Colonic mucosa (tissue), 4 donors: ENCODE measurements around the gene CHMP5. TPM values are rescaled to one million over a fixed set of nuclear protein-coding genes. Genes with fewer than 3 reads are reported as not detected.

Experiments
- DNase-seq: peaks from one replicate; pipeline ENCODE4 v3.0.0-alpha.2; 2020
- H3K27ac ChIP-seq: fragments of 200-600 bp; one replicate; pipeline ENCODE4 v1.8.0; 2021
- H3K27me3 ChIP-seq: fragments of 200-600 bp; one replicate; pipeline ENCODE4 v1.8.0; 2021
- H3K36me3 ChIP-seq: fragments of 200-600 bp; one replicate; pipeline ENCODE4 v1.8.0; 2021
- H3K4me1 ChIP-seq: fragments of 200-600 bp; one replicate; pipeline ENCODE4 v1.8.0; 2021; ENCODE audit warnings: mild to moderate bottlenecking
- H3K4me3 ChIP-seq: fragments of 200-600 bp; one replicate; pipeline ENCODE4 v1.8.0; 2021
- H3K9ac ChIP-seq, 2 donors: one replicate each; pipeline ENCODE4 v1.7.0; 2013; ENCODE audit warnings: control low read depth in 2 of 2, low read depth in 2 of 2, low read length in 2 of 2
- H3K9me3 ChIP-seq: fragments of 200-600 bp; one replicate; pipeline ENCODE4 v1.8.0; 2021
- intact Hi-C: fragments of 100-400 bp; cut with DNase I; formaldehyde crosslinking; loops from one replicate; pipeline ENCODE4 v1.14.1; 2022
- total RNA-seq, 2 donors: library from RNA; stranded (reverse); fragmentation: NEBNext Ultra II Directional in 1 of 2; extraction: Animal tissue kit (Norgen Biotek cat#: 25700) in 1 of 2; gene quantifications; one replicate each; pipeline ENCODE4 v1.2.1, GENCODE V29; 2021
- TF ChIP-seq, protein P1 (sequence below): fragments of 200-600 bp; IDR thresholded peaks from one replicate; pipeline ENCODE4 v1.8.0; 2022; ENCODE audit warnings: antibody characterized with exemption, mild to moderate bottlenecking
- donor health status: healthy.
- donor health status: DM: no; HTN: no; CAD: no.
- donor health status: DM: no; HTN: no; CAD: no.

Gene CHMP5
- 10 to 100 TPM; 60.3 to 97.0 TPM for total RNA-seq

DNA sequence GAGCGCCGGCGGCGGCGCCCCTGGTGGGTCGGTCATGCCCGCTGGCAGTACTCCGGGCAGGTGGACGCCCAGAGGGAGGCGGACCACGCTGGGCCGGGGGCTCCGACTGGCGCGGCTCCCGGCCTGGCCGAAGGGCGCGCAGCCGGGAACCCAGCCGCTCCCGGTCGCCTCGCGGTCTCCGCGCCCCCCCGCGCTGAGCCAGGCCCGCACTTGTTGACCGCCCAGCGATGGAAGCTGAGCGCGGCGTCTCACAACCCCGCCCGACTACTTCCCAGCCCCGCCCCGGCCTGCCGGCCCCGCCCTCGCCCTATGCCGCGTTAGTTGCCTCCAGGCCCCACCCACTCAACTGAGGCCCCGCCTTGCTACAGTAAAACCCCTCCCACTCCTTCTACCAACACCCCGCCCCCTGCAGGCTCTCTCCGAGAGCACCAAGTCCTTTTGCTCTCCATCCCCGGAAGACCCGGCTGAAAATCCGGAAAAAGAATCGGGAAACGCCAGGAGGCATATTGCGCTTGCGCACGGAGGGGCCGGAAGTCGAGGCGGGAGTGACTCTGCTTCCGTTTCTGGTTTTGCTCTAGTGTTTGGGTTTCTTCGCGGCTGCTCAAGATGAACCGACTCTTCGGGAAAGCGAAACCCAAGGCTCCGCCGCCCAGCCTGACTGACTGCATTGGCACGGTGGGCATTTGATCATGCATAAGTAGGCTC is at the start of gene CHMP5, which contains the start of gene BAG1:
TSS of gene CHMP5 (plus strand) at position 577 of the 705 bp plus-strand sequence. CDS start at position 607, 30 bp downstream.
TSS of gene BAG1 (minus strand) at position 236 of the 705 bp plus-strand sequence.
- Histone ChIP-seq H3K9me3 (no peaks in the 10 kb centered on the region), H3K27ac (peak within 1 kb of the TSS; percentile 81), H3K9ac (peak within 1 kb of the TSS; percentile 98 to 99), H3K4me3 (peak within 1 kb of the TSS; percentile 73), H3K4me1 (no peaks in the 10 kb centered on the region), H3K27me3 (no peaks in the 10 kb centered on the region), H3K36me3 (peaks cover 8% of the 10 kb centered on the region)
- TF ChIP-seq, protein P1, sequence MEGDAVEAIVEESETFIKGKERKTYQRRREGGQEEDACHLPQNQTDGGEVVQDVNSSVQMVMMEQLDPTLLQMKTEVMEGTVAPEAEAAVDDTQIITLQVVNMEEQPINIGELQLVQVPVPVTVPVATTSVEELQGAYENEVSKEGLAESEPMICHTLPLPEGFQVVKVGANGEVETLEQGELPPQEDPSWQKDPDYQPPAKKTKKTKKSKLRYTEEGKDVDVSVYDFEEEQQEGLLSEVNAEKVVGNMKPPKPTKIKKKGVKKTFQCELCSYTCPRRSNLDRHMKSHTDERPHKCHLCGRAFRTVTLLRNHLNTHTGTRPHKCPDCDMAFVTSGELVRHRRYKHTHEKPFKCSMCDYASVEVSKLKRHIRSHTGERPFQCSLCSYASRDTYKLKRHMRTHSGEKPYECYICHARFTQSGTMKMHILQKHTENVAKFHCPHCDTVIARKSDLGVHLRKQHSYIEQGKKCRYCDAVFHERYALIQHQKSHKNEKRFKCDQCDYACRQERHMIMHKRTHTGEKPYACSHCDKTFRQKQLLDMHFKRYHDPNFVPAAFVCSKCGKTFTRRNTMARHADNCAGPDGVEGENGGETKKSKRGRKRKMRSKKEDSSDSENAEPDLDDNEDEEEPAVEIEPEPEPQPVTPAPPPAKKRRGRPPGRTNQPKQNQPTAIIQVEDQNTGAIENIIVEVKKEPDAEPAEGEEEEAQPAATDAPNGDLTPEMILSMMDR, result no peak
- peak; percentile 100 for DNase-seq
- intact Hi-C loops, result no loop called here

GRCh38 chr9:33220681-33221567 is 43.9 kb upstream of the CHMP5 start:
- intact Hi-C loops, result loop anchor here (5.0 kb wide), 1 partner anchor 49 kb away; no protein-coding TSS in a partner anchor
- no peaks in the 10 kb centered on the region for H3K9me3 ChIP-seq
- DNase-seq, result no peak
- no peaks in the 10 kb centered on the region for H3K4me1 ChIP-seq
- H3K4me3 ChIP-seq, result no peak overlapping the region
- TF ChIP-seq, protein P1, result no peak
- no peak overlapping the region for H3K9ac ChIP-seq
- no peak overlapping the region for H3K27ac ChIP-seq
- no peaks in the 10 kb centered on the region for H3K36me3 ChIP-seq
- no peaks in the 10 kb centered on the region for H3K27me3 ChIP-seq

DNA sequence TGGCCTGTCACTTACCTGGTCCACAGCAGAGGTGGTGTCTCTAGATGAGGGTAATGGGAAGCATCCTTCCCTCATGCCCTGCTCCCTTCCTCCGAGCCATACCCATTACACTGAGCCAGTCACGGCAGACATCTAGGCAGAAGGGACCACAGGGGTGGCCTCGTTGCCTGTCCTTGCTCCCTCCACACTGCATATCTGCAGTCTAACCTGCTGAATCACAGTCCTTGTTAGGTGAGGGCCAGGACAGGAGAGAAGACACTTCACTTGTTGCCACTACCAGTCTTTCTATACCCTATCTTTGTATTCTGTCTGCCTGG is 43.3 kb upstream of the CHMP5 start:
- Histone ChIP-seq H3K9me3 (no peaks in the 10 kb centered on the region), H3K27ac (no peak overlapping the region), H3K9ac (no peak overlapping the region), H3K36me3 (no peaks in the 10 kb centered on the region), H3K27me3 (no peaks in the 10 kb centered on the region), H3K4me1 (no peaks in the 10 kb centered on the region), H3K4me3 (no peak overlapping the region)
- DNase-seq, result no peak
- TF ChIP-seq, protein P1, result no peak
- intact Hi-C loops, result loop anchor here (5.0 kb wide), 1 partner anchor 49 kb away; no protein-coding TSS in a partner anchor

- no peak for DNase-seq
- Histone ChIP-seq H3K4me3 (no peak overlapping the region), H3K9me3 (no peaks in the 10 kb centered on the region), H3K27ac (no peak overlapping the region), H3K36me3 (no peaks in the 10 kb centered on the region), H3K9ac (no peak overlapping the region), H3K4me1 (no peaks in the 10 kb centered on the region), H3K27me3 (no peaks in the 10 kb centered on the region)
- TF ChIP-seq, protein P1, result no peak
- intact Hi-C loops, result loop anchor here (5.0 kb wide), 1 partner anchor 50 kb away; no protein-coding TSS in a partner anchor
These were observed 42.8 kb upstream of the CHMP5 start for GRCh38 chr9:33222031-33222430.

GRCh38 chr9:33223696-33224095 is 41.2 kb upstream of the CHMP5 start:
- TF ChIP-seq, protein P1, result no peak
- Histone ChIP-seq H3K27ac (no peak overlapping the region), H3K36me3 (no peaks in the 10 kb centered on the region), H3K4me3 (no peak overlapping the region), H3K27me3 (no peaks in the 10 kb centered on the region), H3K9me3 (no peaks in the 10 kb centered on the region), H3K4me1 (no peaks in the 10 kb centered on the region), H3K9ac (no peak overlapping the region)
- intact Hi-C loops, result loop anchor here (2.0 to 5.0 kb wide), 2 partner anchors 51 to 141 kb away; no protein-coding TSS in a partner anchor
- DNase-seq, result no peak
